Measurements from ENCODE around the gene DNAJC5.

DNA sequence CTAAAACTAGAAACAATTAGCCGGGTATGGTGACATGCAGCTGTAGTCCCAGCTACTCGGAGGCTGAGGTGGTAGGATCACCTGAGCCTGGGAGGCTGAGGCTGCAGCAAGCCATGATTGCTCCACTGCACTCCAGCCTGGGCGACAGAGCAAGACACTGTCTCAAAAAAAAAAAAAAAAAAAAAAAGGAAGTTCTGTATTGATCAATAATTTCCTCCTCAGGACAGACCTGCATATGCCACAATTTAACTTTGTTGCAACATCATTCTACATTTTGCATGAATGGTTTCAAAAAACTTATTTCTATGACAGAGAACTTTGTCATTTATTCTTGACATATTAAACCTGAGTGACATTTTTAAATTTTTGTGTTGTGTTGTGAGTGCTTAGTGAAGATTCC, 5.5 kb downstream of the DNAJC5 start:
- TF ChIP-seq, protein P1, sequence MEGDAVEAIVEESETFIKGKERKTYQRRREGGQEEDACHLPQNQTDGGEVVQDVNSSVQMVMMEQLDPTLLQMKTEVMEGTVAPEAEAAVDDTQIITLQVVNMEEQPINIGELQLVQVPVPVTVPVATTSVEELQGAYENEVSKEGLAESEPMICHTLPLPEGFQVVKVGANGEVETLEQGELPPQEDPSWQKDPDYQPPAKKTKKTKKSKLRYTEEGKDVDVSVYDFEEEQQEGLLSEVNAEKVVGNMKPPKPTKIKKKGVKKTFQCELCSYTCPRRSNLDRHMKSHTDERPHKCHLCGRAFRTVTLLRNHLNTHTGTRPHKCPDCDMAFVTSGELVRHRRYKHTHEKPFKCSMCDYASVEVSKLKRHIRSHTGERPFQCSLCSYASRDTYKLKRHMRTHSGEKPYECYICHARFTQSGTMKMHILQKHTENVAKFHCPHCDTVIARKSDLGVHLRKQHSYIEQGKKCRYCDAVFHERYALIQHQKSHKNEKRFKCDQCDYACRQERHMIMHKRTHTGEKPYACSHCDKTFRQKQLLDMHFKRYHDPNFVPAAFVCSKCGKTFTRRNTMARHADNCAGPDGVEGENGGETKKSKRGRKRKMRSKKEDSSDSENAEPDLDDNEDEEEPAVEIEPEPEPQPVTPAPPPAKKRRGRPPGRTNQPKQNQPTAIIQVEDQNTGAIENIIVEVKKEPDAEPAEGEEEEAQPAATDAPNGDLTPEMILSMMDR (IDR thresholded peaks at IDR 0.05; ENCODE audit: low read length) = no peak
- no peak for TF ChIP-seq EZH2 (IDR thresholded peaks at IDR 0.05; ENCODE audit: borderline replicate concordance, low read length)
